ENCODE results near the gene ZFPM1.

- TF ChIP-seq EZH2 (IDR thresholded peaks at IDR 0.05; ENCODE audit: low read depth, unreplicated experiment) = no peak
- TF ChIP-seq CTCF (conservative IDR thresholded peaks at IDR 0.05; ENCODE audit: low read depth in 2 of 2) = no peak
- no peak for TF ChIP-seq POLR2AphosphoS5 (IDR thresholded peaks at IDR 0.05; ENCODE audit: low read depth)
- TF ChIP-seq REST (IDR thresholded peaks at IDR 0.05; ENCODE audit: unreplicated experiment) = no peak
- no peak for TF ChIP-seq EZH2phosphoT487 (IDR thresholded peaks at IDR 0.05; ENCODE audit: unreplicated experiment)
- TF ChIP-seq ZNF462 (CRISPR knock-in tag; IDR thresholded peaks at IDR 0.05) = no peak
- no peak for TF ChIP-seq ZNF331 (CRISPR knock-in tag; IDR thresholded peaks at IDR 0.05; ENCODE audit: low read depth)
- TF ChIP-seq CREB1 (CRISPR knock-in tag; IDR thresholded peaks at IDR 0.05; ENCODE audit: low read depth) = no peak
- TF ChIP-seq ZNF114 (CRISPR knock-in tag; IDR thresholded peaks at IDR 0.05) = no peak
- no peak for TF ChIP-seq ETS1 (IDR thresholded peaks at IDR 0.05)
- no peak for TF ChIP-seq JUNB (IDR thresholded peaks at IDR 0.05; ENCODE audit: unreplicated experiment)
- TF ChIP-seq NANOG (IDR thresholded peaks at IDR 0.05; ENCODE audit: borderline replicate concordance) = no peak
- no peak for TF ChIP-seq STAT1 (IDR thresholded peaks at IDR 0.05; ENCODE audit: unreplicated experiment)
These were observed 31.7 kb downstream of the ZFPM1 start for GRCh38 chr16:88484505-88485365.

All from GM23338 (cell line).